HG02571 (cell line): Measurements from ENCODE around the gene THSD4.

ENCODE experiments used
- ATAC-seq: cut with Tn5 transposase; IDR thresholded peaks from one replicate; pipeline ENCODE4 v1.9.1; 2021; ENCODE audit warnings: mild to moderate bottlenecking, moderate library complexity; ENCODE audit not compliant: unreplicated experiment

THSD4 gene

DNA sequence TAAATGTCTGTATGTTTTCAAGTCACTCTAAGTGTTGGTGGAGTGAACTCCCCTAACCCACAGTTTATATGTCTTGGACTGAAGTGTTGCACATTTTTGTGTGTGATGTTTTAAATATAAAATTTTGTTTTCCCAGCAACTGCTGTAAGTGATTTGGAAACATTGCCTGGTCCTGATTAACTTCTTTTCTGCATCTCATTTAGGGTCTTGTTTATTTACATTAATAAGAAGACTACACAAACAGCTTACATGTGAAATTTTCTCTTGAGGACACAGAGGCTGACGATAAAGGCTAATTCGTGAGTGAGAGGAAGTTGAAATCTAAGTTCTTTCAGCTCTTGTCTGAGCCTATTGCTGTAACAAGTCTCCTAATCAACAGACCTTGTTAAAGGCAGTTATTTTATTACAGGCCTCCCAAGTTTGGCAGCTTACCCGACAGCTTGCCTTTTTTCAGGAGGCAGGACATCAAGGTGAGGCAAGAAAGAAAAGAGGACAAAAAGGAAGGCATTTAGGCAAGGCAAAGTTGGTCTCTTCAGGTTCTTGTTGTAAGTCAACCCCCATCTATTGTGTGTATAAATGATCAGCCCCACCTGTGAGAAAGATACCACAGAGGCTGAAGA is 517.4 kb downstream of the THSD4 start:
- no peak for ATAC-seq

DNA sequence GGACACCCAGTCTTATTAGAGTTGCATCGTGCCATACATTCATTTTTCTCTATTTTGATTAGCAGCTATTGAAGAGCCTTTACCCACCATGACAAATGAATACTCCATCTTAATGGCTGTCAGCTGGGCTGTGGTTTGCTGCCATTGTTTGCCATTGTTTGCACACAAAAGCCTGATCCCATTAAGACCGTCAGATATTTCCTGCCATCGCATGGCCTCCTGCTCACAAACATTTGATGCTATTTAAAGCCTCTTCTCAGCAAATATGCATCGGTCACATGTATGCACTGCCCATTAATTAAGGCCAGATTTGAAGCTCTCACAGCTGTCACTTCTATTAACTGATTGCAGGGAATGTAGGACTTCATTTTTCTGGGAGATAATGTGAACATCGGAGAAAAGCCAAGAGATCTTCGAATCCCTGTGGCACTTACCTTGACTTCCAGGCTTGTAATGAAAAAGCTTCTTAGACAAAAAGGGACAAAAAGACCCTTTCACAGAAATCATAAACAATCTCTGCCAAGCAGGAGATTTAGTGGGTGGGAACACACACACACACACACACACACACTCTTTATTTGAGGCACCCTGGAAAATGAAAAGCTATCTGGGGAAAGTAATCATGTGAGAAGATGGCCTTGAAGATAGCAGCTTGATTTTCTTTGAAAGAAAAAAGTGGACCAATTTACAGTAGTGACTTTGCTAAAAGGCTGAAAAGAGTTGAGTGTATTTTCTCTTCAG is 519.7 kb downstream of the THSD4 start:
- no peak for ATAC-seq

DNA sequence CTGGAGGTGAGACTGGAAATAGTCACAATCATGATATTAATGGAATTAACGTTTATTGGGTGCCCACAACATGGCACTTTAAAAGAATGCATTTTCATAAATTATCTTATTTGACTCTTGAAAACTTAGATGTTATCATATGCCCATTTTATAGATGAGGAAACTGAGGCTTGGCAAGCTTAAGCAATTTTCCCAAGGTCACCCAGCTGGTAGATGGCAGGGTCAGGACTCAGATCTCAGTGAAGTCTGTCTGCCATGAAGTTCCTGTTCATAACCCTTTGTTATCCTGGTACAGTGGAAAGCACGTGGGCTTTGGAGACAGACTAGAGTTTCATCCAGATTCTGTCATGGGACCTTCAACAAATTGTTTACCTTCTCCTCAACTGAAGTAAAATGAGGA is 520.5 kb downstream of the THSD4 start:
- ATAC-seq: no peak

DNA sequence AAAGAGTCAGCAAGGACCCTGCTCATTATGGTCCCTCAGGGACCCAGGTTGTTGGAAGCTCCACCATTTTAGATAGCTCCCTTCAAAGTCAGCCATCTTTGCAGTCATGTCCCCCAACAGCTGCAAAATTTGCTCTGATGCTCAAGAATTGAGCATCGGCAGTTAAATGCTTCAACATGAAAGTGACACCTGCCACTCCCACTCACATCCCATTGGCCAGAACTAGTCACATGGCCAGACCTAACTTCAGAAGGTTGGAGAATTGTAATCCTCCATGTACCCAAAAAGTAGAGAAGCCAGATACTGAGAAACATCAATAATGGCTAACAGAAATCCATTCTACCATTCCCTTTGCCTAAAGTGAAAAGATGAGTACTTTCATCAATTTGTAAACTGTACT is 523.6 kb downstream of the THSD4 start:
- no peak for ATAC-seq

DNA sequence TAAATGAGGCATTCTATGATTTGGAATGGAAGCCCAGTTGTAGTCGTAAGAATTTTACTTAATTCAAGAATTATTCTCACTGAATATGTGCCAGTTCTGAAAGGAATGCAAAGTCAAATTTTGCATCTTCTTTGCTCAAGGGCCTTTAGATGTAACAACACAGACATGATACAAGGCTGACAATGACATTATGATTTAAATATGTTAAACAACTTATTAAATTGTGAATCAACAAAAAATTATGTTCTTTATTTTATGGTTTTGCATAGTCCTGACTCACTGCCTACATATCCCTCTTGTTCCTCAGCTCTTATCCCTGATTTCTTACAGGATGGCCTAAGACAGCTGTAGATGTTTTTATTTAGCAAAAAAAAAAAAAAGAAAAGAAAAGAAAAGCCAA is 524.2 kb downstream of the THSD4 start:
- ATAC-seq: no peak

DNA sequence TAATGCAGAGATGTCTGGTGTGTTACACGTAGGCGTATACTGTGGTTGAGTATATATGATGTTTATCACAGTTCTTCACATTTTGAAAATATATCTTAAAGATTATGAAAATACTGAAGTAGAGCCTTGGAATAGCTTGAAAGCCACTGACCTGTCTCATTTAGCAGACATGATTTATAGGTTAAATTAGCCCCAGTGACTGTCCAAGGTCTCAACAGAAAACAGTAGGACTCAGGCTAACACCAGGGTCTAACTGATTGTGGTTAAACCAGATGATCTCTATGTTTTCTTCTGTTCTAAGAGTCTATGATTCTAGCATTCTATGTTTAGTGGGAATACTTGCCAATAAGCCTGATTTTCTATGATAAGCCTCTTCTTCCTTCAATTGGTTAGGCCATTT is 528.6 kb downstream of the THSD4 start:
- no peak for ATAC-seq

DNA sequence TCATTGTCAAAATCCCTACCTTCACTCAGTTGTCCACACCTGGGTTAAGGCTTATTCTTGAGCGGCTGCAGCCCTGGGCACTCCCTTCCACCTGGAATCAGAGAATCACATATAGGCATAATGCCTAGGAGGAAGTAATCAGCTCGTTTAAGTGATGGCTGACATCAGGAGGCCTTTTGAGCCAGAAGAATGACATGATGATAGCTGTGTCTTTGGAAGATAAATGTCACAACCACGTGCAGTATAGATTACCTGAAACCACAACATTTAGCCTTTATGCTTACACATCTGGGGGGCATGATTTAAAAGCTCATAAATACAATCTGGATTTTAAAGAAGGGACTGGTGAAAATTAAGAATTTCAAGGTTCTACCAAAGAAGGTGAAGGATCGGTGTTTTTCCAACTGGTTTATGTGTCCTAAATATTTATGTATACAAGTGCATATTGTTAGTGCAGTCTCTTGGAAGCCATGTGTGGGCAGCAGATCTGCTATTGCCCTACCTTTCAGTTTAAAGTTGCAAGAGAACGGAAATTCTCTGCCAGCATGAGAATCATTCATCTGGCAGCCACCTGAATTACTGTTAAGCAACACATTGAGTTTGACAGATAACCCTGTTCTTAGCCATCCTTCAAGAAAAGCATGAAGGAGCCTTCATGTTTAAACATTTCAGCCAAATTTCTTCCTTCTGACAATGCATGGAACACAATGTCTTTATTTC is 531.7 kb downstream of the THSD4 start:
- no peak for ATAC-seq

DNA sequence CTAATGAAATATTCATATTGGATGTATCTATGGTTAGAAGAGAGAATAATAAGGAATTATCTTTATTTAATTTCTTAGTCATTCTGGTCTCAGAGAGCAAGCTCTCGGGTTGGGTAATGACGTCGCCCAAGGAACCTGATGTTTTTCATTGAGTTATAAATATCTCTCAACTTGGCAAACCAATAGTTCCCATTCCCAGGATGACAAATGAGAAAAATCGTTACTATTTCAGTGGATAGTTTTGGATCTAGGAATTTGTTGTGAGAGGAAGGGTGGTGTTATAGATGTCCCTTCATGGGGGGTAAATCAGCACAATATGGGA is 532.2 kb downstream of the THSD4 start:
- no peak for ATAC-seq

DNA sequence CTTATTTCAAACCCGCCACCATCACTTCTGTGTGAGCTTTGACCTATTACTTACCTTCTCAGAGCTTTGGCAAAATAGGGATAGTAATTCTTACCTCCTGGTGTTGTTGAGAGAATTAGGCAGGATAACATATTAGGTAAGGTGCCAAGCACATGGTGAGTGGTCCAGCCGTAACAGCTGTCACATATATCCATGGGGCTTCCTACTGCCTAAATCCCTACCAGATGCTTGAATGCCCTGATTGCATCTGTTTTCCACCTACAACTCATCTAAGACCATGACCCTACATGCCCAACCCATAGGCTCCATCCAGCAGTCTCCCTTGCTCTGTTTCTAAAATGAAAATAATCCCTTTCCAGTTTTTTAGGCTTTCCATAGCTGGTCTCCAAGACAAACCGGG is 532.8 kb downstream of the THSD4 start:
- no peak for ATAC-seq

DNA sequence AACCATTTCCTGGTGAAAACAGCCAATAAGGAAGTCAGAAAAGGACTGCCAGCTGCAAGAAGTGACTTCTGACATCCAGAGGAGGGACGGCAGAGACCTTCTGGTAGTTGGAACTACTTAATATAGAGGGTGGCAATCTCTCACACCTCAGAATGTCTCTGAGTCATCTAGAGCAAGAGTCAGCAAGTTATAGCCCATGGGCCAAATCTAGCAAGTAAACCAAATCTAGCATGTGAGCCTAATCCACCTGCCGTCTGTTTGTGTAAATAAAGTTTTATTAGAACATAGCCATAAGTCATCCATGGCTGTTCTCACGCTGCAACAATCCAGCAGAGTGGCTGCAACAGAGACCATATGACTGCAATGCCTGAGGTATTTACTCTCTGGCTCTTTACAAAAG is 534.6 kb downstream of the THSD4 start:
- ATAC-seq: no peak

DNA sequence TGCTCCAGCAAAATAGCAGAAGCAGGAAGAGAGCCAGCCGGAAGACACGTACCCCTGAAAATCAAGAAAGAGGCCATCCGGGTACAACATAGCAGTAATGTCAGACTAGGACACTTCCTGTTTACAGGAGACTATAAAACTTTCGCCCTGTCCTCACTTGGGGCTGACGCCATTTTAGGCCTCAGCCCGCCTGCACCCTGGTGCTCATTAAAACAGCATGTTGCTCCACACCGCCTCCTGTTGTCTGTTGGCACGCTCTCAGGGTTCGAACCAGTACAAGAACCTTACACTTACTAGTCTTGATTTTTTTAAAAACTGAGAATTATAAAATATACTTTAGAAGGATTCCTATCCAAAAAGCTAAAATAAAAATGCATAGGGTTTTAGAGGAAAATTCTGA is 535.3 kb downstream of the THSD4 start:
- ATAC-seq: no peak

DNA sequence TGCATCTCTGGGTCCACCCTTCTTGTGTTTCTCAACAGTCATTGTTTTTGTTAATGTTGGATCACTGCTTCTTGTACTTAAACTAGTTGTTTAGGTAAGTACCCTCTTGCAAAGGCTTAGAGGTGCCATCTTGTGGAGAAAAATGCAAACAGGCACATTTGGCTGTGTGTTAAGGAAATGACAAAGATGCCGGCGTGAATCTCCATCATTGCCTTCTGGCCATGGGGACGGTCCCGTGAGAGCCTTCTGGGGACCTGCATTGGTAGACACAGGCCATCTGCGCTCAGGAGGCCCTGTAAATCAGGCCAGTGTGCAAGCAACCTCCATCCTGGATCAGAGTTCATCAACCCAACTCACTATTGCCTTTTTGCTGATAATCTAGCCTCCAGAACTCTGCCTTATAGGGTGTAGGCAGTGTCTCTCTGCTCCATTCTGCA is 536.5 kb downstream of the THSD4 start:
- ATAC-seq: no peak

DNA sequence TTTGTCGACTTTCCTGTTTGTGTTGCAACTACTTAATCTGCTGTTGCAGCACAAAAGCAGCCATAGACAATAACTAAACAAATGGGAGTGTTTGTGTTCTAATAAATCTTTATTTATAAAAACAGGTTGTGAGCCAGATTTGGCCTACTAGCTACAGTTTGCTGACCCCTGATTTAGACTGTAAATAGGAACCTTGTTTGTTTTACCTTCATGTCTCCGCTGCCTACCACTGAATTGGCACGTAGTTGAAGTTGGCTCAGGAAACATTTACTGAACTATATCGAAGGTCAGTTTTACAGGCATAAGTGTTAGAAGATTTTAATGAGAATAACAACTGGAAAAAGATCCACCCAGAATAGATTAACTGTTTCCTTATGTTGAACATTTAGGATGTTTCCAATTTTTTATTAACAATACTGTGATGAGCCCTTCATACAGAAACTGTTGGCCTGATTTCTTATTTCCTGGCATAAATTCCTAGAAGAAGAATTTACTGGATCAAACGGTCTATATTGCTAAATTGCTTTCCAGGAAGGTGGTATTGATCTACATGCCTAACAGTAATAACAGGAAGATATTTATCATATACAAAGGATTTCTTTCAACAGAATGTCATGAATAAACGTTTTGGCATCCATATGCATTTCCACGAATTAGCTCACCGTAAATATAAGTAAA is 538.9 kb downstream of the THSD4 start:
- ATAC-seq: no peak

DNA sequence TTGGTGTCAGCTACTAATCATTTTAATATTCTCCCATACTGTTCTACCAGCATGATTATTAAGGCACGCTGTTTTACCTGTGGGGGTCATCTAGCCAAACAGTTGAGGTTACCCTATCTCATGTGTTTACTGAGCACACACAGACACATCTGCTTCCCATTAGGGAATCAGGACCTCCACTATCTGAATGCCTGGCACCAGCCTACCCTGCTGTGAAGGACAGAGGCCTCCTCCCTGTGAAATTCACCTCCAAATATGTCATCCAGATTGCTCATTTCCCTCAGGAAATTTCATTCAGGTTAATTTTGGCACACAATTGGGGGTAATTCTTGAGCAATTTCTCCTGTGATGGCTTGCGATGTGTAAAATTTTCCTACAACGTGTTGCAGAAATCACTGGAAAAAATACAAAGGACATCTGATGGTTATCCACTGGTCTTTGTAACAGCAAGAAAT is 539.5 kb downstream of the THSD4 start:
- ATAC-seq: no peak

DNA sequence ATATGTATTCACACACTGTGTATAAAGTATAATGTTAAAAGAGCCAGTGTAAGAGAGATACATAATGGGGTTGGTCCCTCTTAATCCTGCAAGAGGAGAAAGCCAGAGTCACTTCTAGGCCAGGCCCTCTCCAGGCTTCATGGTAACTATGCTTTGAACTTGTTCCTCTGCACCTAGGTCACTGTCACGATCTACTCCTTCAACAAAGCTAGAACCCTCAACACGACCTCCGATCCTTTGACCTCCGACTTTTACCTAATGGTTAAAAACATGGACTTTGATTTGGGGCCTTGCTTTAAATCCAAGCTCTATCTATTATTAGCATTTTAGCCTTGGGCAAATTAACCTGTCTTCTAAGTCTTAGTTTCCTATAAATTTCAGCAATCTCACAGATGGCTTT is 541.2 kb downstream of the THSD4 start:
- ATAC-seq: no peak

DNA sequence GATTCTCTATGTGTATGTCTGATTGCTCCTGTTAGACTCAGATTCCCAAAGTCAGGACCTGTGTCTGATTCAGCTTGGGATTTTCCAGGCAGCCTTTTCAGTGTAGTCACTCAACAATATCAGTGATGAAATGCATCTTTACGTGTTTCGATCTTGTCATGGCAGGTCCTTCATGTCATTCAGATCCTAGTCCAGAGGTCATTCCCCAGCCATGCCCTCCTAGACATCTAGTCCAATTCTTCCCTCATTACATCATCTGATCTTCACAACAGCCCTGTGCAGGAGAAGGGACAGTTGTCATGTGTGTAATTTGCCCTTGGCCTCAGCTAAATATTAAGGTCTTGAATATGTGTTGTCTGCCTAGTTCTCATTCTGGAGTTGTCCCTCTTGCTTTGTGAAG is 541.9 kb downstream of the THSD4 start:
- ATAC-seq: no peak

DNA sequence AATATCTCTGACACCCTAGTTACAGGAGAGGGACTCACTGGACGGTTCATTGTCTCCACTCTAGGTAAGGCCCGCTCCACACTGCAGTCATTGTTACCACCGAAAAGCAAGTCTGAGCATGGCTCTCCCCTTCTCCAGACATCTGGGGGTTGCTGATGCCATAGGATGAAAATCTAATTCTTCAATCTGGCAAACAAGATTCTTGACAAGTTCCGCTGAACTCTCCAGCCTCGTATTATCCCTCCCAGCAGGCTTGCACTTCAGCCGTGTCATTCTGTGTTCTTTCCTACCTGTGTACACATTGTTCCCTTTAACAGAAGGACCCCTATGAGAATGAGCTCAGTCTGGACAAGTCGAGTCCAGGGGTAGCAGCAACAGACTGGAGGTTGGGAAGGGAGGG is 542.8 kb downstream of the THSD4 start:
- ATAC-seq: no peak

DNA sequence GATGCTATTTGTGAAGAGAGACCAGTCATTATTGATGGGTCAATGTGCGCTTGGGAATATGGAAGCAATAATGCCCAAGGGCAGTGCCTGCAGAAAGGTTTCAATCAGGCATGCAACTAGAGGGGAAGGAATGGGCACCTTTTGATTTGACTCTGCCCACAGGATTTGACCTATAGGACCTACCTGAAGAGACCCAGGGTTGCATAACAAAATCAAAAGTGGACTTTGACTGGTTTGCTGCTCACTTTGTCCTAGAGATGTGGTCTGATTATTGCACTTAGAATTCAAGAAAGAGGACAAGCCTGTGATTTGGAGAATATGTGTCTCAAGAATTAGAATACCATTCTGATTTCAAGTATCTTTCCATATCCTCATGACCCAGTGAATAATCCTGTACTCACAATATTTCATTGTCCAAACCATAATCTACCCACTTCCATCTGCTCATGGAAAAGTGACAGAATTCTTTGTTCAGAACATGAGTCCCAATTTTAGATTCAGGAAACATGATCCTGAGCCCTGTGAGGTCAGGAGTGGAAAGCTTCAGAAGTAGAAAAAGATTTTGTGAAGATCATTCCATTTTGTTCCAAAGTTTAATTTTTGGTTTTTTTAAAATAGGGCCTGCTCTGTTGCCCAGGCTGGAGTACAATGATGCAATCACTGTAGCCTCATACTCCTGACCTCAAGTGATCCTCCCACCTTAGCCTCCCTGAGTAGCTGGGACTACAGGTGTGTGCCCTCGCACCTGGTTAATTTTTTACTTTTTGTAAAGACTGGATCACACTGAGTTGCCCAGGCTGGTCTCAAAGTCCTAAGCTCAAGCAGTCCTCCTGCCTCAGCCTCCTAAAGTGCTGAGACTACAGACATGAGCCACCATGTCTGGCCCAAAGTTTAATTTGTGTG is 543.8 kb downstream of the THSD4 start:
- ATAC-seq: no peak

DNA sequence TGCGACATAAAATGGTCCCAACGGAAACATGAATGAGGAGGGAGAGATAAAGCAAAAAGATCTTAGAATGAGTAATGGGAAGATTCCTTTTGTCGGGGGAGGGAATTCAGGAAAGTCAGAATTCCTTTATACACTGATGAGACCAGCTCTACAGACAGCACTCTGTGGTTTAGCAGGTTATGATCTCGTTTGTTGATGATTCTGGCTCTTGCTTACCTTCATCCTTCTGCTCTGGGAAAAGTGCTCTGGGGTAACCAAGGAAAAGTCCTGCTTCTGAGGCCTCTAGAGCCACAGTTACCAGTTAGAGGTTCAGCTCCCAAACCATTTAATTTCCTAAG is 544.4 kb downstream of the THSD4 start:
- ATAC-seq: no peak

DNA sequence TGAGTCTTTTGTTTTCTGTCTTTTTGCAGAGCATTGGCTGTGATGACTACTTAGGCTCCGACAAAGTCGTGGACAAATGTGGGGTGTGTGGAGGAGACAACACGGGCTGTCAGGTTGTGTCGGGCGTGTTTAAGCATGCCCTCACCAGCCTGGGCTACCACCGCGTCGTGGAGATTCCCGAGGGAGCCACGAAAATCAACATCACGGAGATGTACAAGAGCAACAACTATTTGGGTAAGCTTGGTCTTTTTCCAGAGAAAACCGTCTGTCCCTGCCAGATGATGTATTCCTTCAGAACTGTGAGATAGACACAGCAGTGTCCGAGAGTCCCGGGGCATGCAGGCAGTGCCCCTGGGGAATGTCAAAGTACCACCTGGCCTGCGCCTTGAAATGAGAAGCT is 545.2 kb downstream of the THSD4 start:
- ATAC-seq: no peak

DNA sequence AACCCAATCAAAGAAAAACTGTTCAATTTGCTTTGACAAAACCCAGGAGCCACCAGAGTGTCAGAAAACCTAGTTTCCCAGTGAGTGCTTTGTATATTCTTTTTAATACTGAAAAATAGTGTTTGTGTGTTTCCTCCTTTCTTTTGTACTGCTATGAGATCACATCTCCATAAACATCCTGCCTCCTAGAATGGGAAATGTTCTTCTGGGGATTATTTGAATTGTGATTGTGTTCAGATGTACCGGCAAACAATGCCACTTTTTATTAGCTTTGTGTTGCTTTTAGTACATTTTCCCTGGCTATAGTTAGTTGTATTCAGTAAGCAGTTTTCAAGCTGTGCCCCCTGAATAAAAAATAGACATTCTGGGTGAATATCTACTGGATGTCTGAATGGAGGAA is 547.0 kb downstream of the THSD4 start:
- ATAC-seq: no peak
